Sigmoid colon (tissue), 7 donors: ENCODE data around the gene KIF5A. TPM values are rescaled to one million over a fixed set of nuclear protein-coding genes. Genes with fewer than 3 reads are reported as not detected.
"Not testable (repeated sequence)": the region's sequence is repeated elsewhere in the genome, so short reads cannot be mapped to it uniquely, and the experiment has no call there.

Source experiments
- DNase-seq: peaks from one replicate; pipeline ENCODE4 v3.0.0-alpha.2; 2019
- H3K27ac ChIP-seq, 4 donors: fragments of 200-600 bp; sonication (generic); one replicate each; pipeline ENCODE4 v1.5.1; 2016 to 2019; ENCODE audit warnings: mild to moderate bottlenecking in 1 of 4
- H3K27me3 ChIP-seq, 3 donors: fragments of 200-600 bp; sonication (generic); one replicate each; pipeline ENCODE4 v1.5.1; 2019; ENCODE audit warnings: mild to moderate bottlenecking in 1 of 3
- H3K36me3 ChIP-seq, 4 donors: fragments of 200-600 bp; sonication (generic); one replicate each; pipeline ENCODE4 v1.5.1; 2016 to 2019
- H3K4me1 ChIP-seq, 4 donors: fragments of 200-600 bp; sonication (generic); one replicate each; pipeline ENCODE4 v1.5.1; 2017 to 2019
- H3K4me3 ChIP-seq, 4 donors: fragments of 200-600 bp; sonication (generic); one replicate each; pipeline ENCODE4 v1.5.1; 2017 to 2019; ENCODE audit warnings: mild to moderate bottlenecking in 2 of 4, moderate library complexity in 1 of 4
- H3K9me3 ChIP-seq, 4 donors: fragments of 200-600 bp in 3 of 4; sonication (generic) in 3 of 4; one replicate each; pipeline versions ENCODE4 v1.5.1 to v1.6.1; 2013 to 2019
- EP300 ChIP-seq, 4 donors: sonication (generic); formaldehyde crosslinking; IDR thresholded peaks; one replicate each; pipeline ENCODE4 v1.6.1; 2017; ENCODE audit warnings: antibody characterized with exemption in 4 of 4
- POLR2A ChIP-seq, 2 donors: fragments of 450-650 bp; IDR thresholded peaks; one replicate each; pipeline ENCODE4 v1.6.1; 2016; ENCODE audit warnings: antibody characterized with exemption in 2 of 2, mild to moderate bottlenecking in 2 of 2, moderate library complexity in 2 of 2
- POLR2AphosphoS5 ChIP-seq, 4 donors: sonication (generic); formaldehyde crosslinking; IDR thresholded peaks; one replicate each; pipeline ENCODE4 v1.6.1; 2017; ENCODE audit warnings: antibody characterized with exemption in 4 of 4
- WGBS, 2 donors: extraction: QIAGEN DNeasy Blood & Tissue Kit; methylation state at CpG; one replicate each; pipeline ENCODE4 v1.1.7; 2013; 5-methylcytosine and 5-hydroxymethylcytosine counted together
- intact Hi-C: fragments of 100-400 bp; cut with DNase I; formaldehyde crosslinking; loops from one replicate; pipeline ENCODE4 v1.15.1; 2023
- polyA plus RNA-seq, 3 donors: library from polyadenylated mRNA; stranded (reverse); fragments of 200-250 nt; gene quantifications; one replicate each; pipeline ENCODE4 v1.2.3, GENCODE V29; 2013
- total RNA-seq, 4 donors: library from RNA; depleted of rRNA; stranded (reverse); fragments of >200 nt; gene quantifications; one replicate each; pipeline ENCODE4 v1.1.0, GENCODE V29; 2016
- TF ChIP-seq, protein P1 (sequence below), 4 experiments: fragments of 450-650 bp in 3 of 4; fragments of 200-600 bp in 1 of 4; IDR thresholded peaks; one replicate each; pipeline ENCODE4 v1.5.1; 2016 to 2019; ENCODE audit warnings: antibody characterized with exemption in 4 of 4, mild to moderate bottlenecking in 3 of 4, moderate library complexity in 2 of 4
- donor health status: healthy with polysubstance abuse.
- donor health status: Bipolar disorder and iron deficiency.
- donor health status: healthy.

The KIF5A gene
- total and polyA plus RNA-seq, 7 donors, result under 0.01 to 8.9 (median 3.6) TPM

DNA sequence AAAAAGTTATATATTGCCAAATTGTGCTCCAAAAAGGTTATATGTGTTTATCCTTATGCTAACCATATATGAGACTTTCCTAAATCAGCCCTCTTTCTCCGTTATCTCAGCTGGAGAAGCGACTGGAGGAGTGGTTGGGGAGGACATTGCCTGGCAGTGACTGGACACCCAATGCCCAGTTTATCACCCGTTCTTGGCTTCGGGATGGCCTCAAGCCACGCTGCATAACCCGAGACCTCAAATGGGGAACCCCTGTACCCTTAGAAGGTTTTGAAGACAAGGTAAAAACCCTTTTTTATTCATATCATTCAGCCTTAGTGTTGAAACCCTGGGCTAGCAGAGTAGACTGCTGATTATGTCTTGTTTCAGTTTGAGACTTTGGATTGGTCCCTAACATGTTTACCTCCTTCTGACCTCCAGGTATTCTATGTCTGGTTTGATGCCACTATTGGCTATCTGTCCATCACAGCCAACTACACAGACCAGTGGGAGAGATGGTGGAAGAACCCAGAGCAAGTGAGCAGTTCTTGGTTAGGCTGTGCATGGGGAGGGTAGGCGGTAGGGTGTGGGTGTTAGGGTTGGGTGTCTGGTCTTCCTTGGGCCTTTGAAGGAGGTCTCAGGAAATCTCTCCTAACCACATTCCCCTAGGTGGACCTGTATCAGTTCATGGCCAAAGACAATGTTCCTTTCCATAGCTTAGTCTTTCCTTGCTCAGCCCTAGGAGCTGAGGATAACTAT is 38.1 kb upstream of the KIF5A start:
- H3K9me3 ChIP-seq, result no peaks in the 10 kb centered on the region
- no peak overlapping the region for H3K27ac ChIP-seq
- no peak for TF ChIP-seq EP300 (IDR thresholded peaks at IDR 0.05)
- TF ChIP-seq POLR2A (IDR thresholded peaks at IDR 0.05), result no peak
- TF ChIP-seq, protein P1, sequence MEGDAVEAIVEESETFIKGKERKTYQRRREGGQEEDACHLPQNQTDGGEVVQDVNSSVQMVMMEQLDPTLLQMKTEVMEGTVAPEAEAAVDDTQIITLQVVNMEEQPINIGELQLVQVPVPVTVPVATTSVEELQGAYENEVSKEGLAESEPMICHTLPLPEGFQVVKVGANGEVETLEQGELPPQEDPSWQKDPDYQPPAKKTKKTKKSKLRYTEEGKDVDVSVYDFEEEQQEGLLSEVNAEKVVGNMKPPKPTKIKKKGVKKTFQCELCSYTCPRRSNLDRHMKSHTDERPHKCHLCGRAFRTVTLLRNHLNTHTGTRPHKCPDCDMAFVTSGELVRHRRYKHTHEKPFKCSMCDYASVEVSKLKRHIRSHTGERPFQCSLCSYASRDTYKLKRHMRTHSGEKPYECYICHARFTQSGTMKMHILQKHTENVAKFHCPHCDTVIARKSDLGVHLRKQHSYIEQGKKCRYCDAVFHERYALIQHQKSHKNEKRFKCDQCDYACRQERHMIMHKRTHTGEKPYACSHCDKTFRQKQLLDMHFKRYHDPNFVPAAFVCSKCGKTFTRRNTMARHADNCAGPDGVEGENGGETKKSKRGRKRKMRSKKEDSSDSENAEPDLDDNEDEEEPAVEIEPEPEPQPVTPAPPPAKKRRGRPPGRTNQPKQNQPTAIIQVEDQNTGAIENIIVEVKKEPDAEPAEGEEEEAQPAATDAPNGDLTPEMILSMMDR (IDR thresholded peaks at IDR 0.05), result no peak
- TF ChIP-seq POLR2AphosphoS5 (IDR thresholded peaks at IDR 0.05), result no peak
- intact Hi-C loops, result no loop called here
- no peak for DNase-seq
- H3K4me1 ChIP-seq, result peaks cover 0 to 2% (median under 1%) of the 10 kb centered on the region in 4 donors
- H3K4me3 ChIP-seq, result no peak overlapping the region
- WGBS, 2 donors, result 95 to 96% methylated on average over 7 of the region's 7 CpGs
- peaks cover 44 to 80% (median 53%) of the 10 kb centered on the region in 4 donors for H3K36me3 ChIP-seq
- H3K27me3 ChIP-seq, result no peaks in the 10 kb centered on the region

DNA sequence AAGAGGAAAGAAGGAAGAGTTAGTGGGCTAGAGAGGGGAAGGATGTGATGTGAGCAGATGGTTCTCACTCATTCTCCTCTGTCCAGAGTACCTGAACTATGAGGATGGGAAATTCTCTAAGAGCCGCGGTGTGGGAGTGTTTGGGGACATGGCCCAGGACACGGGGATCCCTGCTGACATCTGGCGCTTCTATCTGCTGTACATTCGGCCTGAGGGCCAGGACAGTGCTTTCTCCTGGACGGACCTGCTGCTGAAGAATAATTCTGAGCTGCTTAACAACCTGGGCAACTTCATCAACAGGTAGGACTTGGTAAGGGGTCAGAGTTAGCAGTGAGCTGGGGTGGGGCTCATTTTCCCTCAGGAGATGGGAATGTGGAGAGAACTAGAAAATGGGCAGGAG is 37.2 kb upstream of the KIF5A start:
- TF ChIP-seq POLR2A (IDR thresholded peaks at IDR 0.05) (no peak), EP300 (IDR thresholded peaks at IDR 0.05) (no peak), POLR2AphosphoS5 (IDR thresholded peaks at IDR 0.05) (no peak)
- TF ChIP-seq, protein P1 (IDR thresholded peaks at IDR 0.05), result no peak
- H3K36me3 ChIP-seq, result peaks cover 47 to 89% (median 60%) of the 10 kb centered on the region in 4 donors

DNA sequence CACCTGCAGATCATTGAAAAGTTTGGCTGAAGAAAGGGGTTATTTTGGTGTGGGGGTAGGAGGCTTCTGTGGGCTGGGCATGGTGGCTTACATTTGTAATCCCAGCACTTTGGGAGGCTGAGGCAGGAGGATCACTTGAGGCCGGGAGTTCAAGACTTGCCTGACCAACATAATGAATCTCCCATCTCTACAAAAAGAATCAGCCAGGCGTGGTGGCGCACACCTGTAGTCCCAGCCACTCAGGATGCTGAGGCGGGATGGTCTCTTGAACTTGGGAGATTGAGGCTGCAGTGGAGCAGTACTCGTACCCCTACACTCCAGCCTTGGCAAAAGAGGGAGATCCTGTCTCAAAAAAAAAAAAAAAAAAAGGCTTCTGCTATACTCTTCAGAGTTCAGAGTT is 36.6 kb upstream of the KIF5A start:
- intact Hi-C loops, result no loop called here
- TF ChIP-seq, protein P1 (IDR thresholded peaks at IDR 0.05), result no peak
- H3K4me1 ChIP-seq, result peaks cover 0 to 17% (median 15%) of the 10 kb centered on the region in 4 donors
- WGBS, 2 donors, result 96 to 98% methylated on average over 5 of the region's 5 CpGs
- DNase-seq, result no peak
- H3K27ac ChIP-seq, result no peak overlapping the region
- no peak overlapping the region for H3K4me3 ChIP-seq
- H3K36me3 ChIP-seq, result peaks cover 47 to 90% (median 60%) of the 10 kb centered on the region in 4 donors
- H3K27me3 ChIP-seq, result no peaks in the 10 kb centered on the region
- H3K9me3 ChIP-seq, result no peaks in the 10 kb centered on the region

More for the DNA sequence above, 37.2 kb upstream of the KIF5A start:
- Histone ChIP-seq H3K27me3 (no peaks in the 10 kb centered on the region), H3K9me3 (no peaks in the 10 kb centered on the region), H3K4me3 (no peak overlapping the region), H3K27ac (no peak overlapping the region), H3K4me1 (peaks cover 0 to 11% (median 9%) of the 10 kb centered on the region in 4 donors)
- WGBS, 2 donors, result 94 to 95% methylated on average over 6 of the region's 6 CpGs
- intact Hi-C loops, result no loop called here
- no peak for DNase-seq

DNA sequence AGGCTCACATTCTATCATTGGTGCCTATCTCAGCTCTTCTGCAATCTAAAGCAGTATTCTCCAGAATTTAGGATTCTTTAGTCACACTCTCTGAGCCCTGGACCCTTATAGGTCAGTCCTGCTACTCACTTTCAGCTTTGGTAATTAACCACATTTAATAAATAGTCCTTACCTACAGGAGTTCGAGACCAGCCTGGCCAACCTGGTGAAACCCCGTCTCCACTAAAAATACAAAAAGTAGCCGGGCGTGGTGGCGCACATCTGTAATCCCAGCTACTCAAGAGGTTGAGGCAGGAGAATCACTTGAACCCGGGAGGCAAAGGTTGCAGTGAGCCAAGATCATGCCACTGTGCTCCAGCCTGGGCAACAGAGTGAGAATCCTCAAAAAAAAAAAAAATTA is 36.2 kb upstream of the KIF5A start:
- peaks cover 0 to 21% (median 19%) of the 10 kb centered on the region in 4 donors for H3K4me1 ChIP-seq
- DNase-seq, H3K4me3 ChIP-seq, H3K9me3 ChIP-seq, intact Hi-C loops, H3K27ac ChIP-seq, H3K27me3 ChIP-seq: not testable (repeated sequence)
- WGBS, 2 donors, result 94 to 96% methylated on average over 6 of the region's 6 CpGs
- peaks cover 47 to 89% (median 60%) of the 10 kb centered on the region in 4 donors for H3K36me3 ChIP-seq

DNA sequence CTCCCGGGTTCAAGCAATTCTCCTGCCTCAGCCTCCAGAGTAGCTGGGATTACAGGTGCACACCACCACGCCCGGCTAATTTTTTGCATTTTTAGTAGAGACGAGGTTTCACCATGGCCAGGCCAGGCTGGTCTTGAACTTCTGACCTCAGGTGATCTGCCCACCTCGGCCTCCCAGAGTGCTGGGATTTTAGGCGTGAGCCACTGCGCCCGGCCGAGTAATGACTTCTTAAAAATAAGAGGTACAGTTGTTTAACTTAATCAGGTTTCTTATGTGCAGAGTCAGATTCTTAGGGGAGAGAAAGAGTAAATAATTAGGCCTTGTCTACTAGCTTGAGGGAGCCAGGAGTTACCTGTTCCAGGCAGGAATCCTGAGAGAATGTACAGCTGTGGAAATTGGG is 35.6 kb upstream of the KIF5A start:
- intact Hi-C loops, H3K27ac ChIP-seq, DNase-seq, H3K27me3 ChIP-seq, H3K9me3 ChIP-seq, H3K4me3 ChIP-seq: not testable (repeated sequence)
- Histone ChIP-seq H3K36me3 (peaks cover 47 to 83% (median 60%) of the 10 kb centered on the region in 4 donors), H3K4me1 (peaks cover 0 to 27% (median 25%) of the 10 kb centered on the region in 4 donors)
- WGBS, 2 donors, result 91 to 95% methylated on average over 9 of the region's 9 CpGs
